OCI-LY1 (cell line): ENCODE measurements around the gene GPX7.
"Not testable (repeated sequence)": the region's sequence is repeated elsewhere in the genome, so short reads cannot be mapped to it uniquely, and the experiment has no call there.

Source experiments
- EZH2 ChIP-seq: fragments of 200-600 bp; sonication (generic), shearing (Covaris generic); IDR thresholded peaks from 2 replicates; pipeline ENCODE4 v1.8.0; 2017; ENCODE audit warnings: borderline replicate concordance, mixed run types, mild to moderate bottlenecking, antibody characterized with exemption, low read length, moderate library complexity, mixed read lengths
- TF ChIP-seq, protein P1 (sequence below): fragments of 200-600 bp; sonication (generic), shearing (Covaris generic); IDR thresholded peaks from 2 replicates; pipeline ENCODE4 v1.5.1; 2017; ENCODE audit warnings: mild to moderate bottlenecking, antibody characterized with exemption, low read length, moderate library complexity, mixed read lengths

DNA sequence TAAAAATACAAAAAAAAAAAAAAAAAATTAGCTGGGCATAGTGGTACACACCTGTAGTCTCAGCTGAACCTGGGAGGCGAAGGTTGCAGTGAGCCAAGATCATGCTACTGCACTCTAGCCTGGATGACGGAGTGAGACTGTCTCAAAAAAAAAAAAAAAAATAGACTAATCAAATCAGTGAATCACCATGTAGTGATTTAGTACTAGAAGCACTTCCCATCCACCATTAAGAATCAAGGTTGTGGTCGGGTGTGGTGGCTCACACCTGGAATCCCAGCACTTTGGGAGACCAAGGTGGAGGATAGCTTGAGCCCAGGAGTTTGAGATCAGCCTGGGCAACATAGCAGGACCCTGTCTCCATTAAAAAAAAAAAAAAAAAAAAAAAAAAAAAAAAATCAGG, 24.1 kb upstream of the GPX7 start:
- TF ChIP-seq, protein P1, sequence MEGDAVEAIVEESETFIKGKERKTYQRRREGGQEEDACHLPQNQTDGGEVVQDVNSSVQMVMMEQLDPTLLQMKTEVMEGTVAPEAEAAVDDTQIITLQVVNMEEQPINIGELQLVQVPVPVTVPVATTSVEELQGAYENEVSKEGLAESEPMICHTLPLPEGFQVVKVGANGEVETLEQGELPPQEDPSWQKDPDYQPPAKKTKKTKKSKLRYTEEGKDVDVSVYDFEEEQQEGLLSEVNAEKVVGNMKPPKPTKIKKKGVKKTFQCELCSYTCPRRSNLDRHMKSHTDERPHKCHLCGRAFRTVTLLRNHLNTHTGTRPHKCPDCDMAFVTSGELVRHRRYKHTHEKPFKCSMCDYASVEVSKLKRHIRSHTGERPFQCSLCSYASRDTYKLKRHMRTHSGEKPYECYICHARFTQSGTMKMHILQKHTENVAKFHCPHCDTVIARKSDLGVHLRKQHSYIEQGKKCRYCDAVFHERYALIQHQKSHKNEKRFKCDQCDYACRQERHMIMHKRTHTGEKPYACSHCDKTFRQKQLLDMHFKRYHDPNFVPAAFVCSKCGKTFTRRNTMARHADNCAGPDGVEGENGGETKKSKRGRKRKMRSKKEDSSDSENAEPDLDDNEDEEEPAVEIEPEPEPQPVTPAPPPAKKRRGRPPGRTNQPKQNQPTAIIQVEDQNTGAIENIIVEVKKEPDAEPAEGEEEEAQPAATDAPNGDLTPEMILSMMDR = not testable (repeated sequence)
- not testable (repeated sequence) for TF ChIP-seq EZH2
